SH-SY5Y (cell line): ENCODE results near the gene OR2J1.

Source experiments
- GATA2 ChIP-seq: IDR thresholded peaks from 2 replicates; pipeline ENCODE4 v1.6.1; 2011; ENCODE audit warnings: mild to moderate bottlenecking, low read depth, low read length
- GATA3 ChIP-seq: IDR thresholded peaks from 2 replicates; pipeline ENCODE4 v1.6.1; 2011; ENCODE audit warnings: low read depth, mild to moderate bottlenecking, low read length, moderate library complexity

DNA sequence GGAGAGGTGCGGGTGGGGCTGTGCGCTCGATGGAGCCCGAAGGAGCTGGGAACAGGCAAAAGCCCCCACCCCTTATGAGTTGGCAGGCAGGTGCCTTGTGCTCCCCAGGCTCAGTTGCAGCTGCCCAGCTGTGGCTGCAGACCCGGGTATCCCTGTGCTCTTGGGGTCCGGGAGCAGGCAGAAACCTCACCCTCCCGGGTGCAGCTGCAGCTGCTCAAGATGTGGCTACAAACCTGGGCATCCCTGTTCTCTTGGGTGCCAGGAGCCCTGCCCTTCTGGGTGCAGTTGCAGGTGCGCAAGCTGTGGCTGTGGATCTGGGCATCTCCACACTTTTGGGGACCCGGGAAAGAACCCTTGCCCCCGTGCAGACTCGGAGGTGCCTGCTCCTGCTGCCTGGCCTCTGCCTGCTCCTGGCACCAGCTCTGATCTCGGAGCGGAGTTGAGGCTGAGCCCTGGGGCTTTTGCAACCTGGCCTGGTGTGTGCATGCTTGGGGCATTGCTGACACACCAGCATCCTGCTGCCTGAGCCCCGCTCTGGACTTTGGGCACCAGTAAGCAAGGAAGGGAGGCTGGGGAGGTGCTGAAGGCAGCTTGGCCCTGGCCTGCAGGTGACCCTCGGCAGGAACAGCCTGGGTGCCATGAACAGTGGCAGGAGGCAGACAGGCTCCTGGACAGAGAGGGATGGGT lies 30.2 kb downstream of the OR2J1 start:
- TF ChIP-seq GATA2 (no peak), GATA3 (no peak)
